HG03521 (cell line): ENCODE measurements around the gene IKZF3.
"Not testable (repeated sequence)": the region's sequence is repeated elsewhere in the genome, so short reads cannot be mapped to it uniquely, and the experiment has no call there.

Experiments
- ATAC-seq: cut with Tn5 transposase; IDR thresholded peaks from one replicate; pipeline ENCODE4 v1.9.1; 2021; ENCODE audit warnings: mild to moderate bottlenecking, moderate library complexity; ENCODE audit not compliant: unreplicated experiment

Gene IKZF3

DNA sequence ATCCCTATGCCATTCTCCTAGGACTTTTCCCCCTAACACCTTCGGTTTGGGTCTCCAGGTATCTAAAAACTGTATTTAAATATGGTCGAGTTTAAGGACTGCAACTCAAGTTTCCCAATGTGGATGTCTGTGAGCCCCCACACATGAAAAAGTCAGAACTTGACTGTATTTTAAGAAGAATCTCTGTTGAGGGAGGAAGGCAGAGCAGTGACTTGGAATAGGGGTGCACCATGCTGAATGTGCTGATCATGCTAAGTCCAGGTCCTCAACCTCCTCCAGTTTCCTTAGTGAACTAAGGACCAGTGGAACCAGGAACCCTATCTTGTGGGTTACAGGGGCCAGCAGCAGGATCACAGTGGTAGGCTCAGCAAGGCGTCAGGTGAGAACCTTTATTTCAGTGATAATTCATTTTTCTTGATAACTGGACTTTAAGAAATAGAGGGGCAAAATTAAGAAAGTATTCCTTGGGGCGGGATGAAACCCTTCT lies 106.9 kb downstream of the IKZF3 start:
- no peak for ATAC-seq

DNA sequence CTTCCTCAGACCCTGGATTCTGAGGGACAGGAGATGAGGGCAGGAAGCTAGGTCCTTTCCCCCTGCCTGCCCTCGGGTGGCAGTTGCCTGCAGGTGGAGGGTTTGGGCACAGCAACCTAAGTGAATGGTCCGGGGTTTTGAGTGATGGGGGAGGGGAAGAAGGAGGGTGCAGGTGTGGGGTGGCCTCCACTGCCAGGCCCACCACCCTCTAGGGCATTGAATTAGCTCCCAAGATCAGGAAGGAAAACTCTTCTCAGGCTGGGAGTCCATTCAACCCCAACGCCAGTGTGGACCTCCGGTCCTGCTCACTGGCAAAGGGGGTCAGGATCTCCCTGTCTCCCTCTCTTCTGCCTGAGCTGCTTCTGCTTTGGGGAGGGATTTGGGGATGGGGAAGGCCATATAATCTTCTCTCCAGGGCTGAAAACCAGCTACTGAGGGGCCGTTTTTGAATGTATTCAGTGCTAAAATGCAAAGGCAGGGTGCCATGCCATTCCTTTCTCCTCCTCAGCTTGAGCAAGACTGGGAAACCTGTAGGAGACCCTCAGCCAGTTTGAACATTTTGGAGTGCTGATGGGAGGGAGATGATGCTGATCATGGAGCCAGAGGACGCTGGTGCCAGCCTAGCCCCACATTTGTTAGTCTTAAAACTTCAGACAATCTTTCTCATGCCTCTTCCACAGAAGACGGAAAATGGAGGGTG lies 107.6 kb downstream of the IKZF3 start:
- ATAC-seq = no peak

DNA sequence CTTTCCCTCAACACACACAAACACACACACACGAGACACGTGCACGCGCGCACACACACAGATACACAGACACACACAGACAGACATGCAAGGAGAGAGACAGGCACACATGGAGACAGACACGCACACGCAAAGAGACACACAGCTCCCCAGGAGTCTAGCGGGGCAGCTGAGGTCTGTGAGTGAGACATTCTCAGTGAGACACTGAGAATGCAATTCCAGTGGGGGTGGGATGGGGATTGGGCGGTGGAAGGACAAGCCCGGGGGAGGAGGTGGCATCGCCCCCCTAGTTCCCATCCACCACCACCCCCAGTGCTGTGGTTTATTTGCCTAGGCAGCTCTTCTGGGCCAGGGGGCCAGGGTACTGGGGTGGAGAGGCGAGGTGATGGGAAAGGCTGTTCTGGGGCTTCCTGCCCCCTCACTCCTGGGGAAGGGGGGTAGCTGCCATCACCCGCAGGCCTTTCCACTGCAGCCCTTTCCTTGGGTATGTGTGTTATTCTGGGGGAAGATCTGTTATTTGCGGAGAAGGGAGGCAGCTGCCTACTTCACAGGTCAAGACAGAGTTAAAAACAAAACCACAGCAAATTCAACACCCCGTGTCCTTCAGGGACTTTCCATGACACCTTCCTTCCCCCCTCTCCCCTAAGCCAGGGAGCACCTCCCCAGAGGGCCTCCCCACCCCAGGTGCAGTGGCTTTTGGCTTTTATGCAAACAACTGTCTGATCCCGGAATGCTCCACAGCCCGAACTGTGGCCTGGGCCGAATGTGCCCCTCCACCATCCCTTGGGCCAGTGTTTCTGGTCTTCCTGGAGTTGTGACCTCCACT lies 108.3 kb downstream of the IKZF3 start:
- ATAC-seq = no peak

DNA sequence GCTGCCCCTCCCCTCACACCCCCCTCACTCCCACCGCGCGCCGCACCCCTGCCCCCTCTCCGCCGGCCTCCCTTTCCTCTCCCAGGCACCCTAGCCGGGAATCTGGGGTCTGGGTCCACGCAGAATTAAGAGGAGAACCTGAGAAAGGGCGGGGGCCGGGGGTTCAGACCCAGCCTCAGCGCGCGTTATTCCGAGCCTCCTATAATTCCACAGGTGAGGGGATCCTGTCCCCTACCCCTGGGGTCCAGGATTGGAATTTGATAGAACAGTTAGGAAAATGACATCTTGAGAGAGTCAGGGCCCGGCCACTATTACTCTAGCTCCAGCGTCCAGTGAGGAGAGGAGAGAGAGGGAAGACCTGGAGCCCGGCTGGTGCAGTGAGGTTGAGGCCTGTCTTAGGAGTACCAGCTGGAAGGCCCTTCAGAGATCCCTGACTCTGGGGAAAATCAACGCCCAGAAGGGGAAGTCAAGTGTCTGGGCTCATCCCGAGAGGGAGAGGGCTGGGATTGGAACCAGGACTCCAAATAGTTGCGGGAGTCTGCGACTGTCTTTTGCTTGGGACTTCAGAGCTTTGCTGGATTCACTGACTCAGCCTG lies 109.1 kb downstream of the IKZF3 start:
- ATAC-seq = no peak

DNA sequence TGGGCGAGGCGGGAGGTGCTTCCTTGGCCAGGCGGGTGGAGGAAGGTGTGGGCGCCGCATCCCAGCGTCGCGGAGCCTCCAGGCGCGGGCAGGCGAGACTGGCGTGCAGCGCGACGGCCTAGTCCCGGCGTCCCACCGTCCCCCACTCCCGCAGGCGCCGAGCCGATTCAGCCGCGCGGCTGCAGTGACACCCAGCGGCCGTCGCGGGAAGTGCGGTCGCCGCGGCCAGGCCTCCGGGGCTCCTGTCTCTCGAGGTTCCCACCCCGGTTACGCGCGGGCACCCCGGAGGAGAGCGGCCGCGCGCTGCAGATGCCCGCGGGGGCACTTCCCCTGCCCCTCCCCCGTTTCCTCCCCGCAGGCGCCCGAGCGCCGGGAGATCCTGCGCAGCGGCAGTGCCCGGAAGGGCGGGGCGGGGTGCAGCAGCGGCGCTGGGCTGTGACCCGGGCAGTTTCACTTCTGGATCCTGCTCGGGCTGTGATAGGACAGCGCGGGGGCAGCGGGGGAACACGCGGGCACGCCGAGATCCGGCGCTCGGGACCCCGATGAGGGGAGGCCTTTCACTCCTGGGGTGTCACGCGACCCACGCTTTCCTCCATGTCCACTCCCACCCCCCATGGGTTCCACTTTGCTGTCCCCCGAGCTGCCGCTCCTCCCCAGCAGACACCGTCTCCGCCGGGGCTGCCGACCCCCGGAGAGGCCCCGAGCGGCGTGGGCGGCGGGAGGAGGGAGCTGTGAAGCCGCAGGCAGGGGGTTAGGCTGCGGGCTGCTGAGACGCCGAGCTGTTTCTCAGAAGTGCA lies 109.8 kb downstream of the IKZF3 start:
- peak; percentile 64 for ATAC-seq

DNA sequence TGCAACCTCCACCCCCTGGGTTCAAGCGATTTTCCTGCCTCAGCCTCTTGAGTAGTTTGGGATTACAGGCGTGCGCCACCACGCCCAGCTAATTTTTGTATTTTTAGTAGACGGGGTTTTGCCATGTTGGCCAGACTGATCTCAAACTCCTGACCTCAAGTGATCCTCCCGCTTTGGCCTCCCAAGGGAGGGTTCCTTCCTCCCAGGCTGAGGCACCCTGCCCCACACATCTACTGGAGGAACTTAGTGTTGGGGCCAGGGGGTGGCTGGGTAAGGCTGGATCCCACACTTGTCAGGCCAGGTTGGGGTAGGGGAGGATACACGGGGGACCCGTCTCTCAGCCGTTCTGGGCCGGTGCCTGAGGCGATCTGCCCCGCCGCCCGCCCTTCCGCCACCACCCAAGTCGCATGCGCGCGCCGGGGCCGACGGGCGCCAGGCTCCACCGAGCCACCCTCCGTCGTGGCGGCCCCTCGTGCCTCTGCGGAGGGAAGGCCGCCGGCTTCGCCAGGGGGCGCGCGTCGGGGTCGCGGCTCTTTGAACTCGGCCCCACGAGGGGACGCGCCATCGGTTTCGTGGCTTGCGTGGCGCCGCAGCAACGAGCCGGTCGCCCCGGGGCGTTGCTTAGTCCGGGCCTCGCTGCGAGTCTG lies 110.5 kb downstream of the IKZF3 start:
- peak; percentile 24 for ATAC-seq

DNA sequence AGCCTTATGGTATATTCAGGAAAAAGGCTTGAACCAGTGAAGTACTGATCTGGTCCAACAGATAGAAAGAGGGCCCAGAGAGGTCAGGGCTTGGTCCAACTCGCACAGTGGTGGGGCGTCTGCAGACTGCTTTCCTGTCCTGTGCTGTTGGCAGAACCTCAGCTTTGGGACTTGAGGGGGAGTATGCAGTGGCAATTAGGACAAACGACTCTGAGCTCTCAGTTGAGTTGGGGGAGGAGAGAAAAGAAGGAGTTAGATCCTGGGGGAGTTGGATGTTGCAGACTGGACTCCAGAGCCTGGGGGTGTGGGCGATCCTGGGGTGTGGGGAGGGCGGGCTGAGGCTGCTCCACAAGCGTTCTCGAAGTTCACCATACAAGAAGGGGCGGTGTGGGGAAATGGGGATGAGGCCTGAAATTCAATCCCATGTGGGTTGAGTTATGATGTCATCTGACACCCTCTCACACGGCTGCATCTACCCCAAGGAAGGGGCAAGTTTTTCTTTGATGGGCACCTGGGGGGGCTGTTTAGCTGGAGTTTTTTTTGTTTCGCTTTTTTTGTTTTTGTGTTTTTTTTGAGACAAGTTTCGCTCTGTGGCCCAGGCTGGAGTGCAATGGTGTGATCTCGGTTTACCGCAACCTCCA lies 111.8 kb downstream of the IKZF3 start:
- ATAC-seq = no peak

DNA sequence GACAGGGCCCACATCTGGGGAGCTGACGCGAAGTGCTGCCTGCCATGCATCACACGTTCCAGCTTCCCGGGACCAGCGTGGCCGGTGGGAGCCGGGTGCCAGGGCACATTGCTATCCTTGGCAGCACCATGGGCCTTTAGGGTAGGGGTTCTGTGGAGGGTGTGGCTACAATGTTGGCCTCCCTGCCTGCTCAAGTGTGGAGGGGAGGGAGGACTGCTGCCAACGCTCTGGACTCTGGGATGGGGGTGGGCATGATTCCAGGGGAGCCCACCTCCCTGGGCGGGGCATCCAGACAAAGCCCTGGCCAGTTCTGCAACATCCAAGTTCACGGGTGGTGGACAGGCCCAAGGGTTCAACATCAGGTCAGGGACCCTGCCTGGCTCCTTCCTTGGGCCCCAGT lies 112.5 kb downstream of the IKZF3 start:
- ATAC-seq = no peak

DNA sequence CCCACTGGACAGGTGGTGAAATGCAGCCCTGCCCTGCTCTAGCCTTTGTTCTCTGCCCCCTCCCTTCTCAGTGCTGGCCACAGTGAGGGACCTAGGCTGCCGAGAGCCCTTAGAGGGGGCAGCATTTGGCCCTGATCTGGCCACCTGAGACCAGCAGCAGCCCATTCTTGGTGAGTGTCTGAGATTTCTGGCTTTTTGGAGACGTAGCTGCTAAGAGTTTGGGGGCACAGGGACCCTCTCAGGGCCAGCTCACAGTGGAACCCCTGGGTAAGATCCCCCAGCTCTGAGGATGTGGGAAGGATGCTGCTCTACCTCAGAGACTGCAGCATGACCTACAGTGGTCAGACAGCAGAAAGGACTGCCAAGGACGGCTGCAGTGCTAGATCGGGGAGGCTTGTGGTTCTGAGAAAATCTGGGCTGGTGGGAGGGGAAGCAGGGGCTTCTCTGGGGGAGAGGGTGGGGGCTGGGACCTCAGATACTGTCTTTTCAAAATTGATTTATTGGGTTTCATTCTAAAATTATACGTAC lies 113.0 kb downstream of the IKZF3 start:
- no peak for ATAC-seq

DNA sequence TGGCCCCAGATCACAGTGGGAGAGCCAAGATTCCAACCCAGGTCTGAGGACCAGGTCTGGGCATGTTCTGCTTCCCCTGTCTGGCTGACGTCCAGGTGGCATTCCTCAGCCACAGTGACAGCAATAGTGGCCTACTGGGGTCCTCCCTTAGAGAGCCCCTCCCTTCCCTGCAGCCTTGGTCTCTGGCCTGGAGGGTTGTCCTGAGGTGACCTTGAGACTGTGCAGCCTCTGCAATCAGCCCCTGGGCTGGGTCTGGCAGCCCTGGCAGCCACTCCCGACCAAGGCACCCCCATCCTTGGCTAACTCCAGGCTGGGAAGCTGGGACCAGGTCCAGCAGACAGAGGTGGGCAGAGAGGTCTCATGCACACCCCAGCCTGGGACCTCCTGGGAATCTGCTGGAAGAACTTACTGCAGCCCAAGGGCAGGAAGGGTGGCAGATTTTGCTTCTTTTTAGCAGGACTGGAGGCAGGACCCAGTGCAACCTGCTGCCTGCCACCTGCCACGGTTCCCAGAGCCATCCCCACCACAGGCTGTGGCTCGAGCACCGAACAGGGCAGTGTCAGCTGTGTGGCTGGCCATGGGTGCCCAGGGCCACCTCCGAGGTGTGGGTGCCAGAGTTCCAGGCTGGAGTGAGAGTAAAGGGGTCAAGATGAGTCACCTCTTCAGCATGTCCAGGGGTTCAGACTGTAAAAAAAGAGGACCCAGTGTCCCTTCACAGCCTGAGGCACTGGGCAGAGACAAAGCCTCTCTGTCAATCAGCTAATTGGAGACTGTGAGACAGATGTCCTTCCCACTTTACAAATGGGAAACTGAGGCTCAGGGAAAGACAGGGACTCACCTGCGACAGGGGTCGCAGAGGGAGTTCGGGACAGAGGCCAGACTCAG lies 113.7 kb downstream of the IKZF3 start:
- ATAC-seq = no peak

DNA sequence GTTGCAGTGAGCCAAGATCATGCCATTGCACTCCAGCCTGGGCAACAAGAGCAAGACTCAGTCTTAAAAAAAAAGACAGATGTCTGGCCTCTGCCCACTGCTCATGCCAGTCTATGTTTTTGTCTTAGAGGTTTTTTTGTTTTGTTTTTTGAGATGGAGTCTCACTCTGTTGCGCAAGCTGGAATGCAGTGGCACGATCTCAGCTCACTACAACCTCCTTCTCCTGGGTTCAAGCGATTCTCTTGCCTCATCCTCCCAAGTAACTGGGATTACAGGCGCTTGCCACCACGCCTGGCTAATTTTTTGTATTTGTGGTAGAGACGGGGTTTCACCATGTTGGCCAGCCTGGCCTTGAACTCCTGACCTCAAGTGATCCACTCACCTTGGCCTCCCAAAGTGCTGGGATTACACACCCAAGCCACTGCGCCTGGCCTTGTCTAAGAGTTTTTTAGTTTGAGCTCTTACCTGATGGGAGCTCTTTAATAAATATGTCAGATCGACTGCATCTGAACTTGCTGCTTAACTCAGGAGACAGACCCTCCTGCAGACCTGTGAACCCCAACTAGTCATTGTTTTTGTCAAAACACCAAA lies 115.6 kb downstream of the IKZF3 start:
- not testable (repeated sequence) for ATAC-seq

DNA sequence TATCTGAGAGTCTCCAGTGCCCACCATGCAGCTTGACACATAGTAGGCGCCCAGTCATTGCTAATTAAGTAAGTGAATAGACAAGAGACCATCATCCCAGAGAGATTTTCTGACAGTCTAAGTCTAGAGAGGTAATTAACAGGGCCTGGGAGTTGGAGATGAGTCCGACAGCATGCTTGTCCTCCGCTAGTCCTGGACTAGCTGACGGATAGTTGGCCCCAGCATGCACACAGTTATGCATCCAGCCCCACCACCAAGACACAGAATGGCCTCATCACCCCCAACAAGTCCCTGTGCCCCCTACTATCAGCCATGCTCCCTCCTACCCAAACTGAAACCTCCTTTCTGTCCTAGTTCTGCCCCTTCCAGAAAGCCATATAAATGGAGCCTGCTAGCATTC lies 116.4 kb downstream of the IKZF3 start:
- ATAC-seq = no peak

DNA sequence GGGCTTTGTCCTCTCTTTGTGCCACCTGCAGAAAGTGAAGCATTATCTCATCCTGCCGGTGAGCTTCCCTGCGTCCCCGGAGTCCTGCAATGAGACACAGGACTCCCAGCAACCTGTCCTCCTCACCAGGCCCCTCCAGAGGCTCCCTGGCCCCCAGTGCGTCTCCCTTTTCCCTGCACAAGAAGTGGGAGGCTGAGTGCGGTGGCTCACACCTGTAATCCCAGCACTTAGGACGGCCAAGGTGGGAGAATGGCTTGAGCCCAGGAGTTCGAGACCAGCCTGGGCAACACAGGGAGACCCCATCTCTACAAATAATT lies 118.0 kb downstream of the IKZF3 start:
- ATAC-seq = no peak

DNA sequence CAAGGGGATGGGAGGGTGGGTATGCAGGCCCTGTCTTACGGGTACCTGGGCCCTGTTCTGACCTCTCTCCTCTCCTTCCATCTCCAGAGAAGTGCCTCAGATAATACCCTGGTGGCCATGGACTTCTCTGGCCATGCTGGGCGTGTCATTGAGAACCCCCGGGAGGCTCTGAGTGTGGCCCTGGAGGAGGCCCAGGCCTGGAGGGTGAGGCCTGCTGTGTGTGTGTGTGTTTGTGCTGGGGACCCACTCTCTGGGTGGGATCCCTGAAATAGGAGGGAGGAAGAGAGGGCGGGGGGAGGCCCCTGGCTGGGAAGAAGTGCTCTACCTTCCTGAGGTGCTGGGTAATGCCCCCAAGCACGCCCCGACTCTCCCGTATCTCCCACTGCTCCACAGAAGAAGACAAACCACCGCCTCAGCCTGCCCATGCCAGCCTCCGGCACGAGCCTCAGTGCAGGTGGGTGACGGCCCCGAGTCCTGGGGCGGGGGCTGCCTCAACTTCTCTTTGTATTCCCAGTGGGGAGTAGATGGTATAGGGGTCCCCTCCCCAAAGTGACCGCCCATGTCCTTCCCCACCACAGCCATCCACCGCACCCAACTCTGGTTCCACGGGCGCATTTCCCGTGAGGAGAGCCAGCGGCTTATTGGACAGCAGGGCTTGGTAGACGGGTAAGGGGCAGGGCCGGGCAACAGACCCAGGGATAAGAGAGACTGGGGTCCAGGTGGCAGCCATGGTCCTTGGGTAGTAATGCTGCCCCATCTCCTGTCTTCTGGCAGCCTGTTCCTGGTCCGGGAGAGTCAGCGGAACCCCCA lies 118.6 kb downstream of the IKZF3 start:
- no peak for ATAC-seq

DNA sequence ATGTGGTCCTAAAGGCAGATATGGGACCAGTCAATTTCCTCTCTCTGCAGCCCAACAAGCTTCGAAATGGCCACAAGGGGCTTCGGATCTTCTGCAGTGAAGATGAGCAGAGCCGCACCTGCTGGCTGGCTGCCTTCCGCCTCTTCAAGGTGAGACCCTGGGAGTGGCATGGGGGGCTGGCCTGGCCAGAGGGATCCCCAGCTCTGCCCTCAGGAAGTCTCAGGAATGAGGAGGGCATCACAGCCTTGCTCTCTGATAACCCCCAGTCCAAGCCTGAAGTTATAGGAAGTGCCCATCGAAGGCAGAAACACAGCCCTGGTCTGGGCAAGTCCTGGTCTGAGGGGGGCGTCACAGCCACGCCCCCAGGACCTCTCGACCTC lies 119.3 kb downstream of the IKZF3 start:
- no peak for ATAC-seq

DNA sequence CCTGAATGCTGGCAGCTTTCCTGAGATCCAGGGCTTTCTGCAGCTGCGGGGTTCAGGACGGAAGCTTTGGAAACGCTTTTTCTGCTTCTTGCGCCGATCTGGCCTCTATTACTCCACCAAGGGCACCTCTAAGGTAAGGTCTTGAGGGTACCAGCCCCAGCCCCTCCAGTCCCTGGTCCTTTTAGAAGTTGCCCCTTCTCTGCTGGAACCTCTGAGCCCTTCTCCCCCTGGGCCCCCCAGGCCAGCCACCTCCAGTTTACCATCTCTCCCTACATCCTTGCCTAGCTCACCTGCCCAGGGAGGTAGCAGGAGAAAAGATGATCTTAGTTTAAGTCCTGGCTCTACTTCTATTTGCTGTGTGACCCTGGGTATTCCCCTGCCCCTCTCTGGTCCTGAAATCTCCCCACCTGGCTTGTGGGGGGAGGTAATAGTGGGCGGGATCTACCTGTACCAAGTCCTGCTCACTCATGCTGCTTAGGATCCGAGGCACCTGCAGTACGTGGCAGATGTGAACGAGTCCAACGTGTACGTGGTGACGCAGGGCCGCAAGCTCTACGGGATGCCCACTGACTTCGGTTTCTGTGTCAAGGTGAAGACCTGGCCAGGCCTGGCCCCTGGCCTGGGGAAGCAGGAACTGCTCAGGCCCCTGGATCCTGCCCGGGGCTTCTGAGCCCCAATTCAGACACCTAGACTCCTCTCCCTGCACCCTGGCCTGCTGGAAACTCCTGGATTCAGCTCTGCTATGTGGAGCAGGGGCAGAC lies 119.9 kb downstream of the IKZF3 start:
- ATAC-seq = no peak

DNA sequence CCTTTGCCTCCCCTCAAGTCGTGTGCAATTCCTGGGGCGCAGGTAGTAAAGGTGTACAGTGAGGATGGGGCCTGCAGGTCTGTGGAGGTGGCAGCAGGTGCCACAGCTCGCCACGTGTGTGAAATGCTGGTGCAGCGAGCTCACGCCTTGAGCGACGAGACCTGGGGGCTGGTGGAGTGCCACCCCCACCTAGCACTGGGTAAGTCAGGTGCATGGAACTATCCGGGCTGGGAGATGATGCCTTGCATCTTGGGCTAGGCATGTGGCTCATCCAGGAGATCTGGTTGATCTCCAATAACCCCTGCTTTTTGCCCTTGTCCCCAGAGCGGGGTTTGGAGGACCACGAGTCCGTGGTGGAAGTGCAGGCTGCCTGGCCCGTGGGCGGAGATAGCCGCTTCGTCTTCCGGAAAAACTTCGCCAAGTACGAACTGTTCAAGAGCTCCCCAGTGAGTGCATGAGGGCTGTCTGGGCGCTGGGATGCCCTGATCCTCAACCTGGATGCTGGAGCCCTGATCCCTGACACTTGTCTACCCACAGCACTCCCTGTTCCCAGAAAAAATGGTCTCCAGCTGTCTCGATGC lies 121.2 kb downstream of the IKZF3 start:
- no peak for ATAC-seq
